ENCODE results near the gene C17orf67. TPM values are rescaled to one million over a fixed set of nuclear protein-coding genes. Genes with fewer than 3 reads are reported as not detected.

The C17orf67 gene
- total RNA-seq, 1 donor from 2014 or later: 1.7 TPM

DNA sequence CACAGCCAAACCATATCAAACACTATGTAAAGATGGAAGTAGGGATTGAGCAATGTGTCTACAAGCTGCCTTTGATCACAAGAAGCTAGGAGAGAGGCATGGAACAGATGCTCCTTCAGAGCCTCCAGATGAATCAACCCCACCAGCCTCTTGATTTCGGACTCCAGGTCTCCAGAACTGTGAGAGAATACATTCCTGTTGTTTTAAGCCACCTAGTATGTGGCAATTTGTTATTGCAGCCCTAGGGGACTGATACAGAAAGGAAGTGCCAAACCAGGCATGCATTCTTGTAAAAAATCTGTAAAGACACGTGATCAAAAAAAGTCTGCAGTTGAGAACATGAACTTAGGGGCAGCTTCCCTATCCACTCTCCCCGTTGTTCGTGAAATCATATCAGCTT lies 91.1 kb downstream of the C17orf67 start:
- no peak overlapping the region for H3K4me3 Mint-ChIP-seq (ENCODE audit: unreplicated experiment)
- peaks cover 3% of the 10 kb centered on the region for H3K4me1 Mint-ChIP-seq (ENCODE audit: unreplicated experiment)
- no peak for DNase-seq (ENCODE audit: low spot score)
- H3K27ac Mint-ChIP-seq (ENCODE audit: unreplicated experiment): no peak overlapping the region
- no peaks in the 10 kb centered on the region for H3K9me3 Mint-ChIP-seq (ENCODE audit: unreplicated experiment)
- peaks cover 4% of the 10 kb centered on the region for H3K27me3 Mint-ChIP-seq (ENCODE audit: unreplicated experiment)
- TF ChIP-seq, protein P1, sequence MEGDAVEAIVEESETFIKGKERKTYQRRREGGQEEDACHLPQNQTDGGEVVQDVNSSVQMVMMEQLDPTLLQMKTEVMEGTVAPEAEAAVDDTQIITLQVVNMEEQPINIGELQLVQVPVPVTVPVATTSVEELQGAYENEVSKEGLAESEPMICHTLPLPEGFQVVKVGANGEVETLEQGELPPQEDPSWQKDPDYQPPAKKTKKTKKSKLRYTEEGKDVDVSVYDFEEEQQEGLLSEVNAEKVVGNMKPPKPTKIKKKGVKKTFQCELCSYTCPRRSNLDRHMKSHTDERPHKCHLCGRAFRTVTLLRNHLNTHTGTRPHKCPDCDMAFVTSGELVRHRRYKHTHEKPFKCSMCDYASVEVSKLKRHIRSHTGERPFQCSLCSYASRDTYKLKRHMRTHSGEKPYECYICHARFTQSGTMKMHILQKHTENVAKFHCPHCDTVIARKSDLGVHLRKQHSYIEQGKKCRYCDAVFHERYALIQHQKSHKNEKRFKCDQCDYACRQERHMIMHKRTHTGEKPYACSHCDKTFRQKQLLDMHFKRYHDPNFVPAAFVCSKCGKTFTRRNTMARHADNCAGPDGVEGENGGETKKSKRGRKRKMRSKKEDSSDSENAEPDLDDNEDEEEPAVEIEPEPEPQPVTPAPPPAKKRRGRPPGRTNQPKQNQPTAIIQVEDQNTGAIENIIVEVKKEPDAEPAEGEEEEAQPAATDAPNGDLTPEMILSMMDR (IDR thresholded peaks at IDR 0.05; ENCODE audit: unreplicated experiment): no peak
- H3K36me3 Mint-ChIP-seq (ENCODE audit: low read depth, unreplicated experiment): no peaks in the 10 kb centered on the region

Other genes starting within 250 kb of the C17orf67 start
- not detected for gene NOG, start 240.2 kb downstream of the C17orf67 start, total RNA-seq (ENCODE audit: unreplicated experiment)
- 3.3 TPM for gene DGKE, start 231 bp upstream of the C17orf67 start, total RNA-seq (ENCODE audit: unreplicated experiment)
- gene TRIM25, start 80.1 kb upstream of the C17orf67 start, total RNA-seq (ENCODE audit: unreplicated experiment): 13.8 TPM
- 14.6 TPM for gene COIL, start 127.1 kb upstream of the C17orf67 start, total RNA-seq (ENCODE audit: unreplicated experiment)
- gene SCPEP1, start 144.2 kb upstream of the C17orf67 start, total RNA-seq (ENCODE audit: unreplicated experiment): 29.8 TPM

Data from endothelial cell (in vitro differentiated cells).